OCI-LY3 (cell line): ENCODE data around the gene MAP2K3.

Experiments used
- EZH2phosphoT487 ChIP-seq: fragments of 200-600 bp; shearing (Covaris generic); IDR thresholded peaks from 2 replicates; pipeline ENCODE4 v1.6.1; 2018; ENCODE audit warnings: antibody characterized with exemption, mixed run types, low read depth
- TF ChIP-seq, protein P1 (sequence below): fragments of 200-600, 300-600 bp; sonication (generic); IDR thresholded peaks from 2 replicates; pipeline ENCODE4 v1.5.1; 2014; ENCODE audit warnings: antibody characterized with exemption, low read length, low read depth

DNA sequence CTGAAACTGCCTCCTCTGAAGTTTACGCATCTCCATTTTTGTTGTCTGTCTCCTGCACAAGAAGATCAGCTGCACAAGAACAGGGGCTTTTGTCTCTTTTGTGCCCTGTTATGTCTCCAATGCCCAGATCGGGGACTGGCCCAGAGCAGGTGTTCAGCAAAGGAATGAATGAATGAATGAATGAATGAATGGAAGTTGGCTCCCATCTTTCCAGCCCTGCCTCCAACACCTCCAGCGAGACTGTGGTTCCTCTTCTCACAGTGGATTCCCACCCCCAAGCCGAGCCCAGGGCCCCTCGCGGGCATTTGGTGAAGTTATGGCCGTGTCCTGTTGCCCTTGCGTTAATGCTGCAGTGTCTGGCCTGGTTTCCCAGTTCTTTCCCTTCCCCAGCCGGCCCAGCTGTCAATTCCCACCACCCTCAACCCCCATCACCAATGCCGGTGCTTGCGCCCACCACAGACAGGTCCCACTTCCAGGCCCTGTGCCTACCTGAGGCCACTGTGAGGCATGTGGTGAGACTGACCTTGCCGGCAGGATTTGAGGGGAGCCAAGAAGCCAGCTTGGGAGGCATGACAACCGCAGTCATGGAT lies 70.4 kb downstream of the MAP2K3 start:
- TF ChIP-seq, protein P1, sequence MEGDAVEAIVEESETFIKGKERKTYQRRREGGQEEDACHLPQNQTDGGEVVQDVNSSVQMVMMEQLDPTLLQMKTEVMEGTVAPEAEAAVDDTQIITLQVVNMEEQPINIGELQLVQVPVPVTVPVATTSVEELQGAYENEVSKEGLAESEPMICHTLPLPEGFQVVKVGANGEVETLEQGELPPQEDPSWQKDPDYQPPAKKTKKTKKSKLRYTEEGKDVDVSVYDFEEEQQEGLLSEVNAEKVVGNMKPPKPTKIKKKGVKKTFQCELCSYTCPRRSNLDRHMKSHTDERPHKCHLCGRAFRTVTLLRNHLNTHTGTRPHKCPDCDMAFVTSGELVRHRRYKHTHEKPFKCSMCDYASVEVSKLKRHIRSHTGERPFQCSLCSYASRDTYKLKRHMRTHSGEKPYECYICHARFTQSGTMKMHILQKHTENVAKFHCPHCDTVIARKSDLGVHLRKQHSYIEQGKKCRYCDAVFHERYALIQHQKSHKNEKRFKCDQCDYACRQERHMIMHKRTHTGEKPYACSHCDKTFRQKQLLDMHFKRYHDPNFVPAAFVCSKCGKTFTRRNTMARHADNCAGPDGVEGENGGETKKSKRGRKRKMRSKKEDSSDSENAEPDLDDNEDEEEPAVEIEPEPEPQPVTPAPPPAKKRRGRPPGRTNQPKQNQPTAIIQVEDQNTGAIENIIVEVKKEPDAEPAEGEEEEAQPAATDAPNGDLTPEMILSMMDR: no peak
- no peak for TF ChIP-seq EZH2phosphoT487
